CD4-positive, alpha-beta T cell (primary cell): ENCODE results near the gene PFKL. TPM values are rescaled to one million over a fixed set of nuclear protein-coding genes. Genes with fewer than 3 reads are reported as not detected.
A peak's percentile ranks its signal among the peaks of the same experiment; 100 is the strongest.

Source experiments
- ATAC-seq: fragments of 200-7000 bp; cut with Tn5 transposase; one replicate; pipeline ENCODE4 v1.10.0; 2022; ENCODE audit warnings: mild to moderate bottlenecking; ENCODE audit not compliant: poor library complexity
- CTCF ChIA-PET: fragments of 350-600 bp; sonication (Branson Sonifier 250); formaldehyde crosslinking; loops from one replicate; lab custom pipeline; 2021; ENCODE audit warnings: antibody characterized with exemption, inconsistent platforms; lab: Charles Lee
- POLR2A ChIA-PET: fragments of 350-600 bp; sonication (Branson Sonifier 250); formaldehyde crosslinking; loops from one replicate; lab custom pipeline; 2021; ENCODE audit warnings: antibody characterized with exemption, inconsistent platforms; lab: Charles Lee
- DNase-seq, 14 experiments: peaks; one replicate each; pipeline ENCODE4 v3.0.0-alpha.2; 2013 to 2020; ENCODE audit warnings: mixed read lengths in 2 of 14
- H3K27ac ChIP-seq, 2 donors: one replicate each; pipeline versions ENCODE4 v1.5.1 to v1.7.0; 2013; ENCODE audit warnings: low read length in 2 of 2, low read depth in 1 of 2, mild to moderate bottlenecking in 1 of 2
- H3K27me3 ChIP-seq, 2 experiments: 1 replicate in 1 of 2; 2 replicates in 1 of 2; pipeline versions ENCODE4 v1.6.1 to v1.7.0; 2013; ENCODE audit warnings: low read length in 2 of 2, control low read depth in 1 of 2, mild to moderate bottlenecking in 1 of 2, moderate library complexity in 1 of 2; ENCODE audit not compliant: insufficient read depth in 2 of 2, control insufficient read depth in 1 of 2
- H3K36me3 ChIP-seq: one replicate; pipeline ENCODE4 v1.6.1; 2013; ENCODE audit warnings: low read length, control low read depth; ENCODE audit not compliant: insufficient read depth
- H3K4me1 ChIP-seq: one replicate; pipeline ENCODE4 v1.6.1; 2013; ENCODE audit warnings: low read length, control low read depth; ENCODE audit not compliant: insufficient read depth
- H3K4me3 ChIP-seq: one replicate; pipeline ENCODE4 v1.5.1; 2013; ENCODE audit warnings: mild to moderate bottlenecking, low read length, moderate library complexity
- H3K9me3 ChIP-seq, 2 experiments: 1 replicate in 1 of 2; 2 replicates in 1 of 2; pipeline versions ENCODE4 v1.6.1 to v1.7.0; 2013; ENCODE audit warnings: low read length in 2 of 2, mild to moderate bottlenecking in 2 of 2, control low read depth in 1 of 2, moderate library complexity in 1 of 2; ENCODE audit not compliant: control insufficient read depth in 1 of 2, insufficient read depth in 1 of 2
- H3K27ac Mint-ChIP-seq: one replicate; pipeline ENCODE4 v1.8.0; 2020; ENCODE audit warnings: mixed read lengths
- H3K27me3 Mint-ChIP-seq: one replicate; pipeline ENCODE4 v1.8.0; 2021; ENCODE audit warnings: mixed read lengths
- H3K36me3 Mint-ChIP-seq: one replicate; pipeline ENCODE4 v1.8.0; 2021; ENCODE audit warnings: low read depth, mixed read lengths
- H3K4me1 Mint-ChIP-seq: one replicate; pipeline ENCODE4 v1.8.0; 2021; ENCODE audit warnings: low read depth, mixed read lengths
- H3K4me3 Mint-ChIP-seq: one replicate; pipeline ENCODE4 v1.8.0; 2020; ENCODE audit warnings: mild to moderate bottlenecking, mixed read lengths
- H3K9me3 Mint-ChIP-seq: one replicate; pipeline ENCODE4 v1.8.0; 2020; ENCODE audit warnings: mixed read lengths
- intact Hi-C, 2 experiments: fragments of 100-400 bp; cut with DNase I in 1 of 2; cut with micrococcal nuclease in 1 of 2; formaldehyde crosslinking; loops; one replicate each; pipeline versions ENCODE4 v1.15.1 to v1.9.0; 2023 to 2025; cut with DNase I, micrococcal nuclease
- total RNA-seq, 174 experiments: library from RNA in 2 of 174; stranded (reverse) in 2 of 174; gene quantifications; one replicate each; pipeline ENCODE4 v1.2.3 and lab custom pipeline; 2021 to 2026
- TF ChIP-seq, protein P1 (sequence below): fragments of 200-600 bp; IDR thresholded peaks from one replicate; pipeline ENCODE4 v1.8.0; 2022; ENCODE audit warnings: antibody characterized with exemption, mild to moderate bottlenecking

Gene PFKL
- total RNA-seq, 2 experiments from 2014 or later = 115 to 117 TPM

- Histone ChIP-seq H3K9me3 (peaks cover 0 to 7% of the 10 kb centered on the region in 2 experiments), H3K27me3 (no peaks in the 10 kb centered on the region), H3K36me3 (no peaks in the 10 kb centered on the region), H3K4me1 (peaks cover 16% of the 10 kb centered on the region), H3K4me3 (no peak overlapping the region), H3K27ac (no peak overlapping the region)
- POLR2A ChIA-PET = no interaction called here
- peaks cover 12% of the 10 kb centered on the region for H3K4me1 Mint-ChIP-seq
- H3K27ac Mint-ChIP-seq = no peak overlapping the region
- H3K27me3 Mint-ChIP-seq = no peaks in the 10 kb centered on the region
- ATAC-seq (no peak), DNase-seq (peak in 2 of 14 experiments; percentile 24 to 33)
- TF ChIP-seq, protein P1, sequence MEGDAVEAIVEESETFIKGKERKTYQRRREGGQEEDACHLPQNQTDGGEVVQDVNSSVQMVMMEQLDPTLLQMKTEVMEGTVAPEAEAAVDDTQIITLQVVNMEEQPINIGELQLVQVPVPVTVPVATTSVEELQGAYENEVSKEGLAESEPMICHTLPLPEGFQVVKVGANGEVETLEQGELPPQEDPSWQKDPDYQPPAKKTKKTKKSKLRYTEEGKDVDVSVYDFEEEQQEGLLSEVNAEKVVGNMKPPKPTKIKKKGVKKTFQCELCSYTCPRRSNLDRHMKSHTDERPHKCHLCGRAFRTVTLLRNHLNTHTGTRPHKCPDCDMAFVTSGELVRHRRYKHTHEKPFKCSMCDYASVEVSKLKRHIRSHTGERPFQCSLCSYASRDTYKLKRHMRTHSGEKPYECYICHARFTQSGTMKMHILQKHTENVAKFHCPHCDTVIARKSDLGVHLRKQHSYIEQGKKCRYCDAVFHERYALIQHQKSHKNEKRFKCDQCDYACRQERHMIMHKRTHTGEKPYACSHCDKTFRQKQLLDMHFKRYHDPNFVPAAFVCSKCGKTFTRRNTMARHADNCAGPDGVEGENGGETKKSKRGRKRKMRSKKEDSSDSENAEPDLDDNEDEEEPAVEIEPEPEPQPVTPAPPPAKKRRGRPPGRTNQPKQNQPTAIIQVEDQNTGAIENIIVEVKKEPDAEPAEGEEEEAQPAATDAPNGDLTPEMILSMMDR = no peak
- H3K36me3 Mint-ChIP-seq = no peaks in the 10 kb centered on the region
- no peak overlapping the region for H3K4me3 Mint-ChIP-seq
- H3K9me3 Mint-ChIP-seq = no peaks in the 10 kb centered on the region
- intact Hi-C loops = no loop called here
- CTCF ChIA-PET = no interaction called here
These were observed 70.3 kb downstream of the PFKL start for GRCh38 chr21:44370027-44370735.

DNA sequence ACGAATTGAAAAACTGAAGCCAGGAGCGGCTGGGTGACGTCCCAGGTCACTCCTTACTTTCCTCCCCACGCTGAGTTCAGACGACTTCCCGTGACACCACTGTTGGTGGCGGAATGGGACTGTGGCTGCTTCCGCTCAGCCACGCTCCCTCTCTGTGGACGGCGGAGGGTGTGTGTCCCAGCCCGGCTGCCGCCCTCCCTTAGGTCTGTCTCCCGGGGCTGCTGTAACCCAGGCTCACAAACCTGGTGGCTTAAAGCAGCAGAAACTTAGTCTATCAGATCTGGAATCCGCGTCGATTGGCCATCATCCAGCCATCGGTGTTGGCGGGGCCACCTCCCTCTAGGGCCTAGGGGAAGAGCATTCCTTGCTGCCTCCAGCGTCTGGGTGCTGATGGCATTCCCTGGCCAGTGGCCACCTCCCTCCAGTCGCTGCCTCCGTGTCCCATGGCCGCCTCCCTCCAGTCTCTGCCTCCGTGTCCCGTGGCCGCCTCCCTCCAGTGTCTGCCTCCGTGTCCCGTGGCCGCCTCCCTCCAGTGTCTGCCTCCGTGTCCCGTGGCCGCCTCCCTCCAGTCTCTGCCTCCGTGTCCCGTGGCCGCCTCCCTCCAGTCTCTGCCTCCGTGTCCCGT, 71.0 kb downstream of the PFKL start:
- Mint-ChIP-seq H3K36me3 (no peaks in the 10 kb centered on the region), H3K4me1 (peaks cover 20% of the 10 kb centered on the region), H3K27ac (no peak overlapping the region), H3K27me3 (no peaks in the 10 kb centered on the region), H3K9me3 (no peaks in the 10 kb centered on the region), H3K4me3 (no peak overlapping the region)
- no peak for ATAC-seq
- Histone ChIP-seq H3K27ac (no peak overlapping the region), H3K27me3 (no peaks in the 10 kb centered on the region), H3K4me1 (peaks cover 23% of the 10 kb centered on the region), H3K4me3 (no peak overlapping the region), H3K36me3 (no peaks in the 10 kb centered on the region), H3K9me3 (peaks cover 0 to 7% of the 10 kb centered on the region in 2 experiments)
- intact Hi-C loops = no loop called here
- CTCF ChIA-PET = no interaction called here
- POLR2A ChIA-PET = no interaction called here
- TF ChIP-seq, protein P1 = no peak
- DNase-seq = peak in 1 of 14 experiments; percentile 8

DNA sequence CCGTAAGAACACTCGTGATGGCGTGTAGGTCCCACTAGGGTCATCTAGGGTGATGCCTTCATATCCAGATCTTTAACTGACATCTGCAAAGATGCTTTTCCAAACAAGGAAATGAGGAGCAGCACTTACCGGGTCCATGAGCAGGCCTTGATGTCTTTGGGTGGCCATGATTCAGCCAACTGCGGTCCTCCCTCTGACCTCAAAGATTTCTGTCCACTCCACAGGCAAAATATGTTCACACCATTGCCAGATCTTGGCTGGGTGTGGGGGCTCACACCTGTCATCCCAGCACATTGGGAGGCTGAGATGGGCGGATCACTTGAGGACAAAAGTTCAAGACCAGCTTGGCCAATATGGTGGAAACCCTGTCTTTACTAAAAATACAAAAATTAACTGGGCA, 71.7 kb downstream of the PFKL start:
- H3K9me3 ChIP-seq = peaks cover 0 to 7% of the 10 kb centered on the region in 2 experiments
- H3K36me3 ChIP-seq = no peaks in the 10 kb centered on the region
- H3K4me3 ChIP-seq = no peak overlapping the region
- POLR2A ChIA-PET = no interaction called here
- H3K9me3 Mint-ChIP-seq = no peaks in the 10 kb centered on the region
- no peak for DNase-seq
- peaks cover 28% of the 10 kb centered on the region for H3K4me1 ChIP-seq
- intact Hi-C loops = no loop called here
- no peak overlapping the region for H3K27ac Mint-ChIP-seq
- TF ChIP-seq, protein P1 = no peak
- no peak overlapping the region for H3K4me3 Mint-ChIP-seq
- no peaks in the 10 kb centered on the region for H3K27me3 Mint-ChIP-seq
- no peak overlapping the region for H3K27ac ChIP-seq
- H3K4me1 Mint-ChIP-seq = peaks cover 23% of the 10 kb centered on the region
- CTCF ChIA-PET = no interaction called here
- H3K36me3 Mint-ChIP-seq = no peaks in the 10 kb centered on the region
- no peaks in the 10 kb centered on the region for H3K27me3 ChIP-seq
- no peak for ATAC-seq
